Measurements from ENCODE around the gene PTPRN. TPM values are rescaled to one million over a fixed set of nuclear protein-coding genes. Genes with fewer than 3 reads are reported as not detected.
A peak's percentile ranks its signal among the peaks of the same experiment; 100 is the strongest.

PTPRN gene
- total and polyA plus RNA-seq, 2 of the 4 experiments (the other 2 are of a cell fraction) = 5.2 to 22.0 TPM

DNA sequence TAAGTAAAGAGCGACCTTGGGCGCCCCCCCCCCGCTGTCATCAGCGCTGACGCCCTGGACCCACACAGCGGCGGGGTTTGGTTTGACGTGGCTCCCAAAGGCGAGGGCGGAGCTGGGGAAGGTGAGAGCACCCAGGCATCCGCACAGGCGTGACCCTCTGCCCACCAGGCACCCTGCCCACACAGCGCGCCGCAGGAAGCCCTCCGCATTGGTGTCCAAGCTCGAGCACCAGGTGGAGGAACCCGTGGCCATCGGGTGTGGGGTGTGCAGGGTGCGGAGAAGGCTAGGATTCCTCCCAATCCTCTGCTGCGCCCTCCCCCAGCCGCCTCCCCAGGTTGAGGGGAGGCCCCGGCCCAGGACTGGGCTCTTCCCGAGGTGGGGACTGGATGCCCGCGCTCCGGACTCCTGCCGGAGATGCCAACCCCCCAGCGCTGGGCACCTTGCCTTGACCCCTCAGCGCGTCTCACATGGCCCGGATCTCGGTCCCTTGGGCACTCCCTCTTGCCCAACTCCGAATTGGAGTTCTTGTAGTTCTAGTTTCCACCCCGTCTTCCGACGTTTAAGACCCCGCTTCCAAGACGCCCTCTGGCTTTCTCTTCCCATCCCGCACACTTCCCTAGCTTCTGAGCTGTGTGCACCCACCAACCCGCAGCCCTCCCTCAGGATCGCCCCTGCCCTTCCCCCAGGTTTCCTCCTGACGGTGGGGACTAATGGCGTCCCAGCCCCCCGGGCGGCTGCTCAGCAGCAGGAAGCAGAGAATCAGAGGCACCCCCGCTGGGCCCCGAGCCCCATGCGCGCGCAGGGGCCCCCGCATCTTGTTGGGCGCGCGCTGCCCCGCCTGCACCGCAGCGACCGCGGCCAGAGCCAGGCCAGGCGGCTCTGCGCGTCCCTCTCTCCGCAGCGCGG, 49.2 kb upstream of the PTPRN start:
- ATAC-seq (ENCODE audit: low read depth) = no peak

More for the DNA sequence above, 49.2 kb upstream of the PTPRN start:
- no peak overlapping the region for H2BK5ac ChIP-seq (ENCODE audit: low read depth, low read length, poor library complexity, severe bottlenecking)
- peaks cover 54% of the 10 kb centered on the region for H3K27me3 ChIP-seq (ENCODE audit: control insufficient read depth, insufficient read depth, low read length)
- ChIA-PET POLR2A (ENCODE audit: unreplicated experiment) (no interaction called here), CTCF (no interaction called here)
- no peaks in the 10 kb centered on the region for H3K9me3 ChIP-seq (ENCODE audit: control insufficient read depth, insufficient read depth, low read length)
- H4K20me1 ChIP-seq (ENCODE audit: insufficient read depth, low read length) = peaks cover 4% of the 10 kb centered on the region; the same call in 1 of the 2 replicates
- no TSS peak for BruUV-seq (replicated peaks)
- H3K36me3 ChIP-seq (ENCODE audit: control insufficient read depth, insufficient read depth, low read length) = no peaks in the 10 kb centered on the region
- peaks cover 4% of the 10 kb centered on the region for H3K9me1 ChIP-seq (ENCODE audit: insufficient read depth, low read length)
- H3K14ac ChIP-seq (replicated peaks; ENCODE audit: low read depth, low read length) = no peak overlapping the region
- no peak overlapping the region for H4K91ac ChIP-seq (ENCODE audit: insufficient read depth, low read depth, low read length)
- 9% methylated on average over 14 of the region's 66 CpGs; no CpG with 5 or more reads in 1 of the 2 experiments for WGBS, 2 experiments (ENCODE audit: extremely low coverage in 2 of 2, insufficient read length in 1 of 2)
- no peaks in the 10 kb centered on the region for H3K79me1 ChIP-seq (ENCODE audit: low read depth in 1 of 2, low read length in 2 of 2)
- H2BK20ac ChIP-seq (ENCODE audit: low read depth, low read length) = no peak overlapping the region
- H3K23ac ChIP-seq (ENCODE audit: low read depth, low read length) = no peak overlapping the region; the same call in 1 of the 2 replicates
- in situ Hi-C loops (cut with MboI; ENCODE audit: low sequenced_read_pairs) (no loop called here), intact Hi-C loops (cut with micrococcal nuclease) (no loop called here), dilution Hi-C loops (cut with HindIII; ENCODE audit: low sequenced_read_pairs, unreplicated experiment) (no loop called here)
- H4K5ac ChIP-seq (ENCODE audit: low read depth, low read length) = no peak overlapping the region
- peak overlapping the region; percentile 58 for H2AFZ ChIP-seq (replicated peaks; ENCODE audit: low read length, poor library complexity)
- DNase-seq = no peak
- H2AK9ac ChIP-seq (replicated peaks; ENCODE audit: low read depth, low read length, poor library complexity) = peak overlapping the region; percentile 84
- no peak overlapping the region for H3K4ac ChIP-seq (ENCODE audit: low read depth, low read length)
- TF ChIP-seq MAFK (IDR thresholded peaks at IDR 0.05; ENCODE audit: low read depth, low read length) = no peak
- TF ChIP-seq BHLHE40 (IDR thresholded peaks at IDR 0.05; ENCODE audit: low read depth, low read length) = no peak
- TF ChIP-seq CTCF (conservative IDR thresholded peaks at IDR 0.05; ENCODE audit: low read depth, low read length) = no peak
- no peak overlapping the region for H4K8ac ChIP-seq (ENCODE audit: low read depth in 2 of 2, low read length in 2 of 2)
- H2BK120ac ChIP-seq (ENCODE audit: low read depth, low read length) = no peak overlapping the region
- H3K27ac ChIP-seq (ENCODE audit: insufficient read depth, low read length) = no peak overlapping the region
- no peak overlapping the region for H3K9ac ChIP-seq (ENCODE audit: low read depth, low read length)
- no peak overlapping the region for H3K56ac ChIP-seq (ENCODE audit: extremely low read depth, insufficient read depth, low read length)
- peak overlapping the region; percentile 18; the same call in 1 of the 2 replicates for H3K4me3 ChIP-seq (ENCODE audit: insufficient read depth, low read depth, low read length)
- no peak overlapping the region for H2BK15ac ChIP-seq (ENCODE audit: low read depth, low read length)
- peaks cover 6% of the 10 kb centered on the region for H3K4me1 ChIP-seq (ENCODE audit: control insufficient read depth, insufficient read depth, low read length)
- peak overlapping the region; percentile 72 for H3K4me2 ChIP-seq (ENCODE audit: low read depth, low read length)
- H2AK5ac ChIP-seq (ENCODE audit: low read depth, low read length) = no peak overlapping the region
- no peak overlapping the region for H3K18ac ChIP-seq (ENCODE audit: low read depth, low read length)
